NCI-H748 treated with DMSO at 0.1 percent for 48 hours (cell line): ENCODE measurements around the gene GPD2.
A peak's percentile ranks its signal among the peaks of the same experiment; 100 is the strongest.

ENCODE experiments used
- DNase-seq: peaks from one replicate; lab custom pipeline; 2025; lab: John Stamatoyannopoulos, UW

Gene GPD2

DNA sequence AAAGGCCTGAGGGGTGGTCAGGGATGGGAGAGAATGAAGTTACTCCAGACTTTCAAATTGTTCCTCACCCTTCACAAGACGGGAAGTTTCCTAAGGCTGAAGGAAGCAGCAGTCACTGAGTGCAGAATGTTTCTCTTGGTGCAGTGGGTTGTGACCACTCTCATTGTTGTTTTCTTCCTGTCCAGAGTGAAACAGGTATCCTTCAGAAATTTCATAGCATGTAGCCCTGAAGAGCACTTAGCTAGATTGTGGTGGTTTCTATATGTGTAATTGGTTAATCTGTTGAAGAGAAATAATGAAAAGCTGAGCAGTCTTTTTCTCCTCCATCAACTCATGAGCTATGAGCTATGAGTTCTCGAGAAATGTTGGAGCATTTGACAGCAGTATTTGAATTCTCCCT is 96.8 kb downstream of the GPD2 start:
- no peak for DNase-seq

DNA sequence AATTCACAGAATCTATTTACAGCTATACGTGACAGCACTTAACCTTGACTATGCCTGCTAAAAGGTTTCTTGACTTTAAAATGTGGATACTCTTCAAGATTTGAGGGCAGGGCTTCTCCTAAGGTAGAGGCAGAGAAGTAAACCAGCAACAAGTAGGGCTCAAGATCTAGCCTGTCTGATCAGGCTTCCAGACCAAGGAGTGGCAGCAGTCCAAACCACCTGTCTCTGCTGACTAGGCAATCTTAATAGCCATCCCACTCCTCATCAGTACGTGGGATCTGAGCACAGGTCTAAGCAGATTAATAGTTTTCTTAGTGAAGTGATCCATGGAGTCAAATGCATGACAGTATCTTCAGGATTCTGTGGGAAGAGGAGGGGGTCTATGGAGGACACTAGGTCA is 100.4 kb downstream of the GPD2 start:
- DNase-seq, result no peak

DNA sequence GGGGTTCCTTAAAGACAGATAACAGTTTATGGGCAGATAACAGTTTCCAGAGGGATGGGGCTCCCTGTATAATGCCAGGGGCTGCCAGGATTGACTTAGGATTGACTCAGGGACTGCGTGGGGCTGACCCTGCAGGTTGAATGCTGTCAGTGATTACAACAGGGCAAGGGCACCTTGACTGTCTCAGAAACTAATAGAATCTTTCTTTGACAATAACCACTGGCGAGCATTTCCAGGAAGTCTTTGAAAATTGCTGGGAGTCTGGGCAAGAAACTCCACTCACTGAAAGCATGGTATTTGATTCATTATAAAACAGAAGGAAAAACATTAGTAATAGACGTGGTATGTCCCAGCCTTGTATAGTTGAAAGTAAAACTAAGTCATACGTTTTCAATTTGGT is 101.0 kb downstream of the GPD2 start:
- DNase-seq, result no peak

DNA sequence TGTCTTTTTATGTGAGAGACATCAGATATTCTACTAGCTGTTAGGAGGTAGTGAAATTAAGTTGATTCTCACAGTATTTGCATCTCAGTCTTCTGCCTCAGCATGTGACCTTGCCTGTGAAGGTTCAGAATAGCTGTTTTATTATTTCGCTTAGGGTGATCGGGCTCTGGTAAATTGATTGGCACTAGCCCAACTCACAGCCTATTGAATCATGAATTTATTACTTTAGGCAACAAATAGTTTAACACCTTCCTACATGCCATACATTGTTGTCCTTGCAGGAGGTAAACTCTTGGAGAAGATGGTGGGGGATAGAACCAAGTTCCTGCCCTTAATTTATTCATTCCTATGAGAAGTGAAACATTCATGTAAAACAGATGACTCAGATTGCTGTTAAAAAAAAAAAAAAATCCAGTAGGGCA is 101.9 kb downstream of the GPD2 start:
- no peak for DNase-seq

DNA sequence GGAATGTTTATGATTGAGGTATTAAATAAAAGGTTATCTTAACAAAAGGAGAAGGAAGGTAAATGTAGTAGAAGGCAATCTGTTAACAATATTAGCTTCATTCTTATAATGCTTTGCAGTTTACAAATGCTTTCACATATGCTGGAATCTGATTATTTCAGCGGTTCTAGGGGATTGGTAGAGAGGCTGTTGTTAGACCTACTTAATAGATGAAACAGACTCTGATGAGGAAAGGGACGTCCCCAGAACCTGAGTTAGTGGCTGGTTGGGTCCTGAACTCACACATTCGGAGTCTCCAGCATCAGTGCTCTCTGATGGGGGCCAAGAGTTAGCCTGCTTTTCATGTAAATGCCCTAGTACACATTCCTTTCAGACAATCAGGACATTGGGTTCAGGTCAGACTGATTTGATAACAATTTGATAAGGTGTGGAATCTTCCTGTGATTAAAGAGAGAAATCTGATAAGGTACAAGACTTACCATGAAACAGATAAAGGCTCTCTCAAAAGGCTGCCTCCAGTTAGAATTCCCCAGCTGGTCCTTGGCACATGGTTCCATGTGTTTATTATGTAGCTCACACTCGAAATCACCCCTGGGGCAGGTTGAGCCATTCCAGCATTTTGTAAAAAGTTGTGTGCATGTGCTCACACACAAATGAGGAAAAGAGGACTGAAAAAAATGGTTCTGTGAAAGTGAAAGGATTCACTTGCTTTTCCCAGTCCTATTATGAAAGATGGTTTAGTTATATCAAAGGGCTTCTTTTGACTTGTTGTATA is 103.1 kb downstream of the GPD2 start:
- no peak for DNase-seq

DNA sequence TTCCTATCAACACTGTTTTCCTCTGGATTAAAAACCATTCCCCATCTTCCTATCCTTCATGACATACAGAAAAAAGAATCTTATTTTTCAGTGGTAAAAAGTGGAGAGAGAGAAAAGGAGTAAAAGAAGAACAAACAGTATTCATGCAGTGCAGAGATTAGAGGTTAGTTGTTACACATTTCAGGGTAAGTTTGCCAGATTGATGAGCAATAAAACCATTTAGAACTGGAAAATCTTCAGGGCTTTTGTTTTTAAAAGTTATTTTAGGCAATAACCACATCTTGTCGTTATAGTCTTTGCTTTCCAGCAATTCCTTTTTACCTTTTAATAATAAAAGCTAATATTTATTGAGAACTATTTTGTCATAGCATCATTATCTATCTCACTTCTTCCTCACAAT is 104.5 kb downstream of the GPD2 start:
- DNase-seq, result no peak

DNA sequence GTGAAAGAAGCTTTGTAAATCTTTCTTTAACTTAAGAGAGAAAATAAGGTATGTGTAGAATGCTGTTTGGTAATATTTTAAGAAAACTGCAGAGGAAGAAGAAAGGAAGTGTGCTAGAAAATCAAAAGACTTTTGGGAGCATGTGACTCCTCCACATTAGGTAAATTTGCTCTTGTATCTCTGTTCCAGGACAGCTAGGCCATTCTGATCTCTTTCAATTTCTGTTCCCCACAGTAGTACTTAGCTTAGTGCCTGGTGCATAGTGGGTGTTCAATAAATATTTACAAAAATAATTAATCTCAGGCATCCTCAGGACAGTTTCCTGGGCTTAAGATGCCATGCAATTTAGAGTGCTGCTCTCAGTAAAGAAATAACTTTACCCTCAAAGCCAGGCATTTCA is 105.0 kb downstream of the GPD2 start:
- DNase-seq, result no peak

DNA sequence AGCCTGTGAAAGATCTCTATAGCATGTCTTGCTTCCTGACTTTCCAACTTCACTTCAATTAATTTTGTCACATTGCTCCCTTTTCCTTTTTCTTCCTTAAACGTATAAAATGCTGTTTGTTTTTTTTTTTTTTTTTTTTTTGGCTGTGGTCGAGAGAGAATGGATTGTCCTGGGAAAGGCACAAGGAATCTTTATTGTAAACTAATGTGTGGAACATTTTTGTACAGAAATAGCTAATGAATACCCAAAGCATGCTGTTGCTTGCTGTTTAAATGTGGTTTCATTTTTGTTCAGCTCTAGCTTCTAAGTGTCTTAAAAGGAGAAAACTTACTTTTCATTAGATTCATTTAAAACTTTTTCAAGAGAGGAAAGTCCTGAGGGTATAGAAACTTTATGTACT is 105.5 kb downstream of the GPD2 start:
- no peak for DNase-seq

DNA sequence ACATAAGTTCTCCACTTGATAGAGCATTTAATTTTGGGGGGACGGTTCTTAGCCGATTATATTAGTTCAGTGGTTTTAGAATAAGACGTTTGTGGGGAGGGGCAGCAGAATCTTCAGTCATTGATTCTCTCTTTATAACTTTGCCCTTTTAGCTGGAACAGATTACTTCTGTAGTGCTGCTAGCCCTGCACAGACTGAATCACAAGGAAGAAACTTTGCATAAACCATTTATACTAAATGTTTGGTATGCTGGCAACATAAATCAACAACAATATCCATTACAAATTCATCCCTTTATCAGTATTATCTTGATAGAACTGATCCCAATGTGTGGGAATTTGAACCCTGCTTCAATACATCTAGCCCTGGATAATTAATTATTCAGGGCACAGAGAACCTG is 112.2 kb downstream of the GPD2 start:
- no peak for DNase-seq

DNA sequence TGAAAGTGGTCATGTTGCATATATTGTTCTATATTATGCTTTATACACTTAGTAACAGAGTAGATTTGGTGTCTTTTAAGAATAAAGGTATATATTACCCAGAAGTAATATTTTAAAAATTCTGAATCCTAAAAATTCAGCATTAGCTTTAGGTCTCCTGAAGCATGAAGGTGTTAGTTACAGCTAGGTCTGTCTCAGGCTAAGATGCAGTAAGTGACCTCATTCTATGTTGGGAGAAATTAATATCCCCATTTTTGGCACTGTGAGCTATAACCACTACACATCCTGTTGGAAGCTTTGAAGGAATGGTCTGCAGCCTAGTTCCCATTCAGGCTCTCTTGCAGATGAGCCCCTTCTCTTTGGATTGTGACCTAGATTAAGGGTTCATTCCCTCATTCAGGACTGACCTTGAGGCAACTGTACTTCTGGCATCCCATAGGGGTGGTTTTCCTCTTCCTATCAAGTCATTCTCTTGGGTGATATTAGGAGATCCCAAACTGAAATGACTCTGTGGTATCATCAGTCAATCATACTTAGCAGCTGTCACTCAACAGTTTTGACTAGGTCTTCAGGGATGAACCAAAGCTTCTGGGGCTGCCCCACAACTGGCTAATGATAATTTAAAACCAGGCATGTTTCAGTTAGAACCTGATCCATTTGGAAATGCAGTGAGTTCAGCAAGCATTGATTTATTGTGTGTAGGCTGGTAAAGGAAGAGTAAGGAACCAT is 117.7 kb downstream of the GPD2 start:
- no peak for DNase-seq

DNA sequence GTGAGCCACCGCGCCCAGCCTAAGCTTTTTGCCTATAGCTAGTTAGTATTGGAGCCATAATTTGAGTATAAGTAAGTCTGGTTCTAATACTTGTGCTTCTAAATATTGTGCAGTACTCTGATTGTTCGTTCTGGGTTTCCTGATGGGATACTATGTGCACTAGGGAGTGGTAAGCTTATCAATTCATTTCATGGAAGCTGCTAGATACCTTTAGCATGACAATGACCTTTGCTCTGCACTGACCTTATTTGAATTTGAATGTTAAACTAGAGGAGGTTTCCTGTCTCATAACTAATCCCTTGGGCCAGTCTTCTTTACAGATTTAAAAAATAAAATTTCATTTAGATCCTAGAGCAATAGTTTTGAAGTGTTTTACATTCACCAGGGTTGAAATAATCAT is 125.1 kb downstream of the GPD2 start:
- no peak for DNase-seq

DNA sequence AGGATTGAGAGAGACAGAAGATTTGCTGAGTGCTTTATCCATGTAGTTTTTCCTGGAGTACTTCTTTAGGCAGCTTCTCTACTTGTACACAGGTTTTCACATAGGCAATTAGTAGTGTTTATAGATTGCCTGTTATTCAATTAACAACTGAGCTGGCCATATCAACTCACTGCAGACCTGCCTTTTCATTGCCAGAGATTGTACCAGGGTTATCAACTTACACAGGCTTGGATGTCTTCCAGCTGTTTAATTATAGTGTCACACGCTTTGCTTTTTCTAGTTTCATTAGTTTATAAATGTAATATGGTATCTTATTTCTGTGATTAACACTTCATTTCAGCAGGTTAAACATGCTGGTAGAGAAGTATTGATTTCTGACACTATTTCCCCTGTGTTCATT is 125.9 kb downstream of the GPD2 start:
- DNase-seq, result peak; percentile 96

DNA sequence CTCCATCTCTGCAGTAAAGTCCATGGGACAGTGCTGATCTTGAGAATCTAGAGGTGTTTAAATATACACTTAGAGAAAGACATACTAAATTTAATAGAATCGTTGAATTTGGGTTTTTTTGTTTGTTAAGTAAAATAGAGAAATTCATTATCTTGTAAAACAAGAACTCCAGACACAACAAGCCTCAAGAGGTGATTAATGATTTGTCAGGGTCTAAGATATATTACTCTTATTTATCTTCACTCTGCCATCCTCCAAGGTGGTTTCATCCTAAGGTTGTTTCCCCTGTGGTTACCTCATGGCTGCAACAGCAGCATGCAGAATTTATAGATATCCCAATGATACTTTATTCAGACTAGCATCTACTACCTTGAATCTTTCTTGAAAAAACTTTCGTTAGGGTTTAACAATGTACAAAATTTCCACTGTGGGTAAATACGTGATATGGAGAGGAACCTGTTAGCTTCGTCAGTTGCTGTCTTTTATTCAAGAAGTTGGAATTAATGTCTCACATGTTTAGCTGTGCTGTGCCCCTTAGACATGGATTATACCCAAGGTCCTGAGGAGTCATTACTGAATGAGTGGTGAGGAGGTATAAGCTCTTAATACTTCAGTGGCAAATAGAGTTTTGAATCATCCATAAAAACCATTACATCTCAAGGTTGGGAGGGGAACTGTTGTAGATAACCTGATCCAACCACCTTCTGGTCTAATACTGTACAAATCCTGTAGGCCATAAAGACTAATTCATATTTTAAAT is 128.0 kb downstream of the GPD2 start:
- DNase-seq, result no peak

DNA sequence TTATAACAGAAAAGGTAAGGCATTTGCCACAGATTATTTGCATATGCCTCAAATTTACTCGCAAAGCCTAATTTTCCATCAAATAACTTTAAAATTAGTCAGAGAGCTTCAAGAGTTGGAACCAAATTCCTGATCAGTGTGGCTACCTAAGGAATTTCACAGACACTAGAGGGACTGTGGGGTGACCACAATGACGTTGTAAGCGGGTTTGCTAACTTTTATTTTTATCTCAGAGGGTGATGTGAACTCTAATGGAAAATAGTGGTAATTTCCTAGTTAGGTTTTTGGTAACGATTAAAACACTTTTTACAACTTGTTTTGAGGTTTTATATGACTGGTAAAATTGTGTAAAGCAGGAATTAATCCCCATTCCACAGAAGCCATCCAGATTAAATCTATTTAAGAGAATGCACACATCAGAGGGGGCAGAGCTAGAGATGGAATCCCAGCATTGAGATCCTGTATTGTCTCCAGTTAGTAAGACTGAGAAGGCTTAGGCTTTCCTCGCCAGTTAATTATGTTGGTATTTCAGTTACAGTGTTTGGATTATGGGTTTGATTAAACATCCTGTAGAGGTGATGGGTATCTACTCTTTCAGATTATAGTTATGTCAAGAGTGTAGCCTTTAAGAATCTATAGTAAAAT is 129.0 kb downstream of the GPD2 start:
- DNase-seq, result no peak

DNA sequence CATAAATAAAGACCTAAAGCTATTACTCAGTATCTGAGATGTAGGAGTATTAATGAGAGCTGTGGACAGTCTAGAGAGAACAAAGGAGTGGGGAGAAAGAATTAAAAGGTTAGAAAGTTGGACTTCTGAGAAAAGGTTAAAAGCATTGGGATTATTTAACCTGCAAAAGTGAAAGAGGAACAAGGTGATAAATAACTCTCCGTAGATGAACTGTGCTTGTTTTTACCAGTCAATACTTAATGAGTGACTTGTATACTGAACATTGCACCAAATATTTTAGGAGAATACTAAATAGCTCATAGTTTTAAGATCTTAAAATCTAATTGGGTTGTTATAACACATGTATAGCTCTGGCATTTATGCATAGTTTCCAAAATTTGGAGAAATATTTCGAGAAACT is 137.5 kb downstream of the GPD2 start:
- DNase-seq, result no peak

DNA sequence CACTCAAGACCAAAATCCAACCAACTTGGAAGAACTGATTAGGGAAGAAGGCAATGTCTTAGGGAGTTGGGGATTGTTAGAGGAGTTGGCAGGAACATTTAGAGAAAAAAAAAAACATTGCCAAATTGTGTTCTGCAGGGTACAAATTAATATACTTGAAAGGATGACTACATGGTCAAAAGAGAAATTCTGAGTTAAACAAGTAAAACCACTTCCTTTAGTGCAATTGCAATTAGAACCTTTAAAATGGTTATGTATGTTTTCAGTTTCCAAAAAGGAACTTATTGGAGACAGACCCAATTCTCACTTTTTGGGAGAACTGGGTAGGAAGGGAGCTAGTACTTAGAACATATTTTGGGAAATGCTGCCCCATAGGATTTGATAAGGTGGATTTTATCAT is 137.9 kb downstream of the GPD2 start:
- no peak for DNase-seq

DNA sequence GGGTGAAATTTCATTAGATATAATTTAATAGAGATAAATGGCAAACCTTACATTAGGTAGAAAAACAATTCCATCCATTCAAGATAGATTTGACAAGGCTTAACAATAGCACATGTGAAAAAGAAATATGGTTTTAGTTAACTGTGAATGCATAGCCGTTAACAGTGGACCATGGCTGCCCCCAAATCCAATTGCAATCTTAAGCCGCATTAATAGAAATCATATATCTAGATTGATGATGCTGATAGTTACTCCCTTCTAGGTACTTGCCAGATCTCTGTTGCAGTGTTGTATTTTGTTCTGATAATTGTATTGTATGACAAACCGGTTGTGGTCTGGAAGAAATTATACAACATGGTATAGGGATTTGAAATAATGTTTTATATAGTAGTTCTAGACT is 139.8 kb downstream of the GPD2 start:
- no peak for DNase-seq

DNA sequence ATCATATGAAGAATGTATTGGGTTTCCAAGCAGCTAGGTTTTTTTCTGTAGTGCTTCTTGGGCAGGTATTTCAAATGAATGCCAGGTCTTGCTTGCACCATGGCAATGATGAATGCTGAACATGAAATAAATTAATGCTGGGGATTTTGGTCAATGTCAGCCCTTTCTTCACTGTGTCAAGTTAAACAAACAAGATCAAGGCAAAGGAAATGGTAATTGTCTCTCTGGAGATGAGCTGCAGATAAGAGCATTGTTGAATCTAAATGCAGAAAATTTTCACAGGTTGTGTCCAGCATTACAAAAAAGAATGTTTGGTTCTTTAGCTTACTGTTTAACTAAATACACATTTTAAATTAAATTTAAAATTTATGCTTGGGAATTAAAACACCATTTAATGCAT is 144.3 kb downstream of the GPD2 start:
- no peak for DNase-seq

DNA sequence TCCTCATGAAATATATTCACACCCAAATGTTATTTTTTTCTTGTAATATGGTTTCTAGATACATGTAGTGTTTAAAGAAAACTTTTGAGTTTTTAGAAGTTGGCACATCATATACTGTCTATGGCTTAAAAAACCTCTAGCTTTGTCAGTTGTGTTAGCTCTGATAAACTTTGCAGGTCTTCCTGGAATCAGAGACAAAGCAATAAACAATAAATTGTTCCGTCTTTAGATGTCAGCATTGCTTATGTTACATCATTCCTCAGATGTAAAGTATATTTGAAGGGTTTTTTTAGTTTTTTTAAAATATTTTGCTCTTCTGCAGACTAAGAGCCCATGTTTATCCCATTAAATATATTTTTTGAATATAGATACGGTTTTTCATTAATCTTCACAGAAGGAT is 145.1 kb downstream of the GPD2 start:
- DNase-seq, result no peak

DNA sequence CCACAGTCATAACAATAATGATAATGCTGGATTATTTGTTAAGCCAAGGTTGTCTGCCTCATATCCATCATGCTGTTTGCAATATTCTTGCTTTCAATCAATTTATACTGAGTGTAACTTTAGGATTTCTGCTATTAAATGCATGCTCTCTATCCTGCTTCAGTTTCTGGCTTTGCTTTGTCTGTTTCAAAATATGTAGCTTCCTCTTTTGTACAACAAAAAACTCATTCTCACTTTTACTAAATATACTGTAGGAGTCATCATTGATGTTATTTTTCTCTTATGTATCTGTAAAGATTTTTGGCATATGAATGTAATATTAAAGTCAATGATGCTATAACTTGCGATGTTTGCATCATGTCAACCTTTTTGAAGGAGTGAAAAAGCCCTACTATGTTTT is 149.3 kb downstream of the GPD2 start:
- no peak for DNase-seq

DNA sequence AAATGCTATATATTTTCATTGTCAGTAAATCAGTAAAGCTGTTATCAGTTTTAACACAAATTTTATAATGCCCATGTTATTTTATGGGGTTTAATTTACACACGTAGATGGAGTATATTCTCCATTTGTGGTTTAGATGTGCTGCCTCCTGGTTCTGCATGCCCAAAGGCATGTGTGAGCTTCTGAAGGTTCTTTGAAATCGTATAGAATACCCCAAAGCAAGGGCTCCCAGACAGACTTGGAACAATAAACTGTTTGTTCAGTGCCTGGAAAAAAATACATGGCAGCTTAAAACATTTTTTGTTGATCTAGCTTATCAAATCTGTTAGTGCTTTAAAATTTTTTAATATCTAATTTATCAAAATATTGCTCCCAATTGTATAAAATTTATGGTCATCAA is 150.4 kb downstream of the GPD2 start:
- no peak for DNase-seq

DNA sequence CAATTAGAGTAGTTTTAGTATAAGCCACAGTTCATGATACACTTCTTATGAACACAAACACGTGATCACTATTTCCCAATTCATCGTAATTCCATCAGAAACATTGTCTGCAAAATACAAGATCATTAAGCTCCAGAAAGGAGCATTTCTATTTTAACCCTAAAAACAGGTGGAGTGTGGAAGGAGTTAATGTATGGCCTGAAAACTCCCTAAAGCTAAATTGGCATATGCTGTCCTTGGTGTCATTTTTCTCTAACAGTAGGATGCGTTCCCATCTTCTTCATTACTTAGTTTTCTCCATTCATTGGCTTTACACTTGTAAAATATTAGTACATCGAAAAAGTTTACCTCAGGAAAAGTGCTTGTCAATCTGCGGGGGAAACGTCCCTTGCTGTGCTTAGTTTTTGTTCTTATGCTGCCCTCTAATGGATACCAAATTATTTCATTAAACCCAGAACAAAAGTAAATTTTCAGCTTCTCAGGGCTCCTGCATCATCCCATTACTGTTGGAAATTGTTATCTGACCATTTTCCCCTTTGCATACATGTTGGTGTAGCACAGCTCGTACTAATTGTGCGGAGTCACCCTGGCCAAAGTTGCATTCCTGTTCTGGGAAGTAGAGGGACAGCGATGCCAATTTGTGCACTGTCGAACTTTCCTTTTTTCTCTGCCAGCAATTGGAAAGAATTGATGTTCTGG is 153.4 kb downstream of the GPD2 start:
- DNase-seq, result peak; percentile 67
